Neural progenitor cell (in vitro differentiated cells): ENCODE measurements around the gene NKG7. TPM values are rescaled to one million over a fixed set of nuclear protein-coding genes. Genes with fewer than 3 reads are reported as not detected.
A peak's percentile ranks its signal among the peaks of the same experiment; 100 is the strongest.

Experiments used
- DNase-seq: peaks from one replicate; pipeline ENCODE4 v3.0.0-alpha.2; 2016; ENCODE audit warnings: low spot score
- H2AFZ ChIP-seq: fragments of 200-600 bp; sonication (generic); replicated peaks from 2 replicates; pipeline ENCODE4 v1.6.1; 2016; ENCODE audit warnings: antibody characterized with exemption
- H3F3A ChIP-seq: fragments of 200-600 bp; sonication (generic); 2 replicates; pipeline ENCODE4 v1.6.1; 2016; ENCODE audit warnings: antibody characterized with exemption, low read depth
- H3K27ac ChIP-seq: fragments of 200-600 bp; sonication (generic); 2 replicates; pipeline ENCODE4 v1.5.1; 2016; ENCODE audit warnings: mild to moderate bottlenecking
- H3K27me3 ChIP-seq: fragments of 200-600 bp; sonication (generic); 2 replicates; pipeline ENCODE4 v1.6.1; 2016; ENCODE audit warnings: mild to moderate bottlenecking, moderate library complexity
- H3K36me3 ChIP-seq: fragments of 200-600 bp; sonication (generic); 2 replicates; pipeline ENCODE4 v1.5.1; 2016
- H3K4me1 ChIP-seq: fragments of 200-600 bp; sonication (generic); 2 replicates; pipeline ENCODE4 v1.6.1; 2016; ENCODE audit warnings: mixed run types
- H3K4me2 ChIP-seq: fragments of 200-600 bp; sonication (generic); 2 replicates; pipeline ENCODE4 v1.6.1; 2016
- H3K4me3 ChIP-seq: fragments of 200-600 bp; sonication (generic); 2 replicates; pipeline ENCODE4 v1.5.1; 2016
- H3K79me2 ChIP-seq: fragments of 200-600 bp; sonication (generic); 2 replicates; pipeline ENCODE4 v1.6.1; 2016; ENCODE audit warnings: low read depth
- H3K9ac ChIP-seq: fragments of 200-600 bp; sonication (generic); 2 replicates; pipeline ENCODE4 v1.6.1; 2016
- H3K9me3 ChIP-seq: fragments of 200-600 bp; sonication (generic); 2 replicates; pipeline ENCODE4 v1.5.1; 2016; ENCODE audit warnings: low read depth
- H4K20me1 ChIP-seq: fragments of 200-600 bp; sonication (generic); 2 replicates; pipeline ENCODE4 v1.6.1; 2016; ENCODE audit warnings: low read depth
- H3K27ac Mint-ChIP-seq: 3 replicates; pipeline ENCODE4 v1.8.0; 2021; ENCODE audit warnings: mixed read lengths
- H3K27me3 Mint-ChIP-seq: 2 replicates; pipeline ENCODE4 v1.8.0; 2022; ENCODE audit warnings: low read depth, mild to moderate bottlenecking, inconsistent platforms, moderate library complexity, mixed read lengths; ENCODE audit not compliant: insufficient read depth
- H3K36me3 Mint-ChIP-seq: 3 replicates; pipeline ENCODE4 v1.8.0; 2021; ENCODE audit warnings: mixed read lengths
- H3K4me1 Mint-ChIP-seq: 3 replicates; pipeline ENCODE4 v1.8.0; 2021; ENCODE audit warnings: mixed read lengths
- H3K4me3 Mint-ChIP-seq: 3 replicates; pipeline ENCODE4 v1.8.0; 2021; ENCODE audit warnings: mild to moderate bottlenecking, moderate library complexity, mixed read lengths
- H3K9me3 Mint-ChIP-seq: 3 replicates; pipeline ENCODE4 v1.8.0; 2020; ENCODE audit warnings: mixed read lengths
- CTCF ChIP-seq: fragments of 200-600 bp; sonication (generic); IDR thresholded peaks from 2 replicates; pipeline ENCODE4 v1.5.1; 2017; ENCODE audit warnings: antibody characterized with exemption, mild to moderate bottlenecking
- EZH2 ChIP-seq: fragments of 200-600 bp; sonication (generic); IDR thresholded peaks from 2 replicates; pipeline ENCODE4 v1.6.1; 2017; ENCODE audit warnings: antibody characterized with exemption, mild to moderate bottlenecking, moderate library complexity
- EZH2phosphoT487 ChIP-seq: fragments of 200-600 bp; sonication (generic); IDR thresholded peaks from 2 replicates; pipeline ENCODE4 v1.6.1; 2017; ENCODE audit warnings: antibody characterized with exemption
- total RNA-seq: library from RNA; depleted of rRNA; stranded (reverse); fragments of >200 nt; gene quantifications from 2 replicates; pipeline ENCODE4 v1.2.3, GENCODE V29; 2015; ENCODE audit warnings: low replicate concordance

The NKG7 gene
- total RNA-seq, 1 donor from 2014 or later, result not detected

DNA sequence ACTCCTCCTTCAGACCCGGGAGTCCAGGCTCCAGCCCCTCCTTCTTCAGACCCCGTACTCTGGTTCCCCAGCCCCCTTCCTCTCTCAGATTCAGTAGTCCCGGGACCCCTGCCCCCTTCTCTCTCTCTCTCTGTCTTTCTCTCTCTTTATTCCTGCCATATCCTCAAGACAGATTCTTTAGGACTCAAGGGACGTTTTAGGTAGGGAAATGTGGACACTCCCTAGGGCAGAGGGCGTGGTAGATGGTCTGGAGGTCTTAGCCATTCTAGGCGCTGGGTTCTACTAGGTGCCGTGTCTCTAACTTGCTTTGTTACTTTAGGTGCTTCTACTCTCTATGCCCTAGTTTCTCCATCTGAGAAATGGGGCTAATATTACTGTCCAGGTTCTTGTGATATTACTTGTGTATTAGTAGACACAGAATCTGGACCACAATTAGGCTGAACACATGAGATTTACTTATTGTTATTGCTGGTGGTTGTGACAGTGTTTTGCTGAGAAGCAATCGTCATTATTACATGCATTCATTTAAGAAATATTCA is 18.7 kb upstream of the NKG7 start:
- peaks cover 27% of the 10 kb centered on the region for H3F3A ChIP-seq
- H3K27ac ChIP-seq, result no peak overlapping the region
- DNase-seq, result no peak
- no peaks in the 10 kb centered on the region for H4K20me1 ChIP-seq
- H2AFZ ChIP-seq, result peak overlapping the region; percentile 68
- peaks cover 17% of the 10 kb centered on the region for H3K79me2 ChIP-seq
- H3K9ac ChIP-seq, result no peak overlapping the region
- no peaks in the 10 kb centered on the region for H3K27me3 ChIP-seq
- no peak overlapping the region for H3K4me3 Mint-ChIP-seq
- TF ChIP-seq EZH2 (no peak), EZH2phosphoT487 (no peak)
- H3K27me3 Mint-ChIP-seq, result peaks cover 6% of the 10 kb centered on the region
- H3K4me1 ChIP-seq, result peaks cover 30% of the 10 kb centered on the region
- no peak overlapping the region for H3K27ac Mint-ChIP-seq
- no peaks in the 10 kb centered on the region for H3K9me3 Mint-ChIP-seq
- H3K4me3 ChIP-seq, result no peak overlapping the region
- H3K9me3 ChIP-seq, result no peaks in the 10 kb centered on the region
- peaks cover 28% of the 10 kb centered on the region for H3K4me1 Mint-ChIP-seq
- H3K36me3 Mint-ChIP-seq, result no peaks in the 10 kb centered on the region
- H3K36me3 ChIP-seq, result no peaks in the 10 kb centered on the region
- peak overlapping the region; percentile 18 for H3K4me2 ChIP-seq

- Histone ChIP-seq H3K79me2 (no peaks in the 10 kb centered on the region), H3K27ac (no peak overlapping the region), H3K4me3 (no peak overlapping the region), H3K27me3 (no peaks in the 10 kb centered on the region), H3K9ac (no peak overlapping the region), H2AFZ (no peak overlapping the region), H3F3A (peaks cover 15% of the 10 kb centered on the region), H3K36me3 (no peaks in the 10 kb centered on the region), H4K20me1 (no peaks in the 10 kb centered on the region), H3K4me2 (no peak overlapping the region), H3K9me3 (no peaks in the 10 kb centered on the region), H3K4me1 (peaks cover 26% of the 10 kb centered on the region)
- no peak for DNase-seq
- H3K27me3 Mint-ChIP-seq, result peaks cover 6% of the 10 kb centered on the region
- H3K4me1 Mint-ChIP-seq, result peaks cover 25% of the 10 kb centered on the region
- TF ChIP-seq EZH2phosphoT487 (no peak), CTCF (no peak), EZH2 (no peak)
- no peak overlapping the region for H3K4me3 Mint-ChIP-seq
- H3K36me3 Mint-ChIP-seq, result no peaks in the 10 kb centered on the region
- H3K9me3 Mint-ChIP-seq, result no peaks in the 10 kb centered on the region
- no peak overlapping the region for H3K27ac Mint-ChIP-seq
Observed at GRCh38 chr19:51389143-51389542, 16.7 kb upstream of the NKG7 start.

GRCh38 chr19:51387924-51388389 is 15.5 kb upstream of the NKG7 start, which contains the start of gene LIM2:
LIM2 (minus strand) TSS chr19:51387974; CDS start chr19:51387443, 531 bp downstream.
- H3K9me3 Mint-ChIP-seq, result no peaks in the 10 kb centered on the region
- H3K27ac ChIP-seq, result peak within 1 kb of the TSS; percentile 53
- peaks cover 8% of the 10 kb centered on the region for H3F3A ChIP-seq
- peaks cover 26% of the 10 kb centered on the region for H3K4me1 ChIP-seq
- peak; percentile 82 for DNase-seq
- TF ChIP-seq CTCF (no peak), EZH2 (no peak), EZH2phosphoT487 (no peak)
- no peaks in the 10 kb centered on the region for H3K36me3 ChIP-seq
- no peaks in the 10 kb centered on the region for H3K36me3 Mint-ChIP-seq
- H3K27me3 ChIP-seq, result no peaks in the 10 kb centered on the region
- H4K20me1 ChIP-seq, result no peaks in the 10 kb centered on the region
- peaks cover 20% of the 10 kb centered on the region for H3K4me1 Mint-ChIP-seq
- peaks cover 4% of the 10 kb centered on the region for H3K27me3 Mint-ChIP-seq
- H3K4me2 ChIP-seq, result peak within 1 kb of the TSS; percentile 67
- H3K4me3 ChIP-seq, result no peak within 1 kb of the TSS
- H3K79me2 ChIP-seq, result no peaks in the 10 kb centered on the region
- H3K9ac ChIP-seq, result no peak within 1 kb of the TSS
- H3K27ac Mint-ChIP-seq, result peak within 1 kb of the TSS; percentile 76
- H2AFZ ChIP-seq, result peak within 1 kb of the TSS; percentile 34
- no peaks in the 10 kb centered on the region for H3K9me3 ChIP-seq
- H3K4me3 Mint-ChIP-seq, result peak within 1 kb of the TSS; percentile 30

DNA sequence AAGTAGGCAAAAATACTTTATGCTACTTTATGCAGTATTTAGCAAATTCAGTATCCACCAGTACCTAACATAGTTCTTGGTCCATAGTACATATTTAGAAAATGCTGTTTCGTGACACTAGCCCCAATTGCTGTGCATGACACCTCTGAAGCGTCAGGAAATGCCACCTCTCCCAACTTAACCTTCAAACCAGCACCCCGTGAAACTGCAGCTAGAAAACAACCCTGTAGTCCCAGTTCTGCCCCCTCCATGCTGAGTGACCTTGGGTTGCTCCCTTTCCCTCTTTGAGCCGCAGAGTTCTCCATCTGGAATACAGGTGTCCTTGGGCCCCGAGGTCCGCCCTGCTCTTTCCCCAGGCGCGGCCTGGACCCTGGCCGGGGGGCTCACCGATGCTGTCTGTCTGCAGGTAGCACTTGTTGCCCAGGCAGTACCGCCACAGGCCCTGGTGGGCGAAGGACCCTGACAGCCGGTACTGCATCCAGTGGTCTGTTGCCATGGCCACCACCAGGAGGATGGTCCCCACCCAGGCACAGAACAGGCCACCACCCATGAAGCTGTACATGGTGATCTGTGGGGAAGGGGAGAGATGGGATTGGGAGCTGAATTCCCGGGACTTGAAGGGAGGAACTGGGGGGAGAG is 14.5 kb upstream of the NKG7 start:
- H3K27me3 Mint-ChIP-seq, result peaks cover 5% of the 10 kb centered on the region
- no peak for DNase-seq
- Histone ChIP-seq H3K4me1 (peaks cover 26% of the 10 kb centered on the region), H3K9me3 (no peaks in the 10 kb centered on the region), H3K4me2 (peak overlapping the region; percentile 67), H3K9ac (no peak overlapping the region), H3K27me3 (no peaks in the 10 kb centered on the region), H3K79me2 (no peaks in the 10 kb centered on the region), H4K20me1 (no peaks in the 10 kb centered on the region), H3K4me3 (no peak overlapping the region), H3K27ac (no peak overlapping the region), H2AFZ (no peak overlapping the region), H3F3A (peaks cover 4% of the 10 kb centered on the region), H3K36me3 (no peaks in the 10 kb centered on the region)
- peaks cover 3% of the 10 kb centered on the region for H3K9me3 Mint-ChIP-seq
- TF ChIP-seq EZH2 (no peak), CTCF (no peak), EZH2phosphoT487 (no peak)
- H3K4me3 Mint-ChIP-seq, result no peak overlapping the region
- no peaks in the 10 kb centered on the region for H3K36me3 Mint-ChIP-seq
- peaks cover 18% of the 10 kb centered on the region for H3K4me1 Mint-ChIP-seq
- H3K27ac Mint-ChIP-seq, result peak overlapping the region; percentile 66
